Measurements from ENCODE around the gene LMNTD1. TPM values are rescaled to one million over a fixed set of nuclear protein-coding genes. Genes with fewer than 3 reads are reported as not detected.
A peak's percentile ranks its signal among the peaks of the same experiment; 100 is the strongest.

LMNTD1 gene
- total and polyA plus RNA-seq, 2 experiments from 2014 or later = not detected

DNA sequence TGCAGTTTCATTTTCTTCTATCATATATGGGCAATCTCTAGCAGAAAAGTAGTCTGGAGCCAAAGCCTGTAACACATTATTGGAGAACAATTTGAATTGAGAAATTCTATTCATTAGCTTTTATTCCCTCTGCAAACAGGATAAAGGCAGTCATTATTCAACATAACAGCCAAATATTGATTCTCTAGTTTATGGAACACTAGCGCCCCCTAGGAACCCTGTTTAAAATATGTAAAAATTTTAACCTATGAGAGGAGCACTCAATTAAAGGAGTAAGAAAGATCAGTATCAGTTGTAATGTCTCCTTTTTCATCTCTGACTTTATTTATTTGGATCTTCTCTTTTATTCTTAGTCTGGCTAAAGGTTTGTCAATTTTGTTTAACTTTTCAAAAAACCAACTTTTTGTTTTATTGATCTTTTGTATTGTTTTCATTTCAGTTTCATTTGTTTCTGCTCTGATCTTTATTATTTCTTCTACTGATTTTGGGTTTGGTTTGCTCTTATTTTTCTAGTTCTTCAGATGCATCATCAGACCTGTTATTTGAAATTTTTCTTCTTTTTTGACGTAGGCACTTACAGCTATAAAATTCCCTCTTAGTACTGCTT is 4.8 kb upstream of the LMNTD1 start:
- Histone ChIP-seq H4K20me1 (replicated peaks; ENCODE audit: insufficient read depth) (no peaks in the 10 kb centered on the region), H3F3A (replicated peaks; ENCODE audit: low read depth) (no peaks in the 10 kb centered on the region), H3K27ac (ENCODE audit: low read depth) (no peak overlapping the region), H3K4me2 (no peak overlapping the region), H3K36me3 (ENCODE audit: insufficient read depth) (no peaks in the 10 kb centered on the region), H3K4me1 (ENCODE audit: insufficient read depth) (no peaks in the 10 kb centered on the region), H2AFZ (no peak overlapping the region), H3K4me3 (no peak overlapping the region), H3K27me3 (ENCODE audit: insufficient read depth) (no peaks in the 10 kb centered on the region), H3K79me2 (replicated peaks; ENCODE audit: insufficient read depth) (no peaks in the 10 kb centered on the region), H3K9me2 (ENCODE audit: insufficient read depth) (no peaks in the 10 kb centered on the region)
- ATAC-seq (no peak), DNase-seq (ENCODE audit: low spot score) (peak; percentile 89)
- TF ChIP-seq STAT1 (IDR thresholded peaks at IDR 0.05; ENCODE audit: unreplicated experiment) (no peak), EZH2 (IDR thresholded peaks at IDR 0.05; ENCODE audit: low read depth, unreplicated experiment) (no peak), JUNB (IDR thresholded peaks at IDR 0.05; ENCODE audit: unreplicated experiment) (no peak), POLR2AphosphoS5 (IDR thresholded peaks at IDR 0.05; ENCODE audit: low read depth) (no peak)
- TF ChIP-seq, protein P1, sequence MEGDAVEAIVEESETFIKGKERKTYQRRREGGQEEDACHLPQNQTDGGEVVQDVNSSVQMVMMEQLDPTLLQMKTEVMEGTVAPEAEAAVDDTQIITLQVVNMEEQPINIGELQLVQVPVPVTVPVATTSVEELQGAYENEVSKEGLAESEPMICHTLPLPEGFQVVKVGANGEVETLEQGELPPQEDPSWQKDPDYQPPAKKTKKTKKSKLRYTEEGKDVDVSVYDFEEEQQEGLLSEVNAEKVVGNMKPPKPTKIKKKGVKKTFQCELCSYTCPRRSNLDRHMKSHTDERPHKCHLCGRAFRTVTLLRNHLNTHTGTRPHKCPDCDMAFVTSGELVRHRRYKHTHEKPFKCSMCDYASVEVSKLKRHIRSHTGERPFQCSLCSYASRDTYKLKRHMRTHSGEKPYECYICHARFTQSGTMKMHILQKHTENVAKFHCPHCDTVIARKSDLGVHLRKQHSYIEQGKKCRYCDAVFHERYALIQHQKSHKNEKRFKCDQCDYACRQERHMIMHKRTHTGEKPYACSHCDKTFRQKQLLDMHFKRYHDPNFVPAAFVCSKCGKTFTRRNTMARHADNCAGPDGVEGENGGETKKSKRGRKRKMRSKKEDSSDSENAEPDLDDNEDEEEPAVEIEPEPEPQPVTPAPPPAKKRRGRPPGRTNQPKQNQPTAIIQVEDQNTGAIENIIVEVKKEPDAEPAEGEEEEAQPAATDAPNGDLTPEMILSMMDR (conservative IDR thresholded peaks at IDR 0.05; ENCODE audit: low read depth in 2 of 2) = peak in 1 of 2 experiments; percentile 89
- TF ChIP-seq, protein P2, sequence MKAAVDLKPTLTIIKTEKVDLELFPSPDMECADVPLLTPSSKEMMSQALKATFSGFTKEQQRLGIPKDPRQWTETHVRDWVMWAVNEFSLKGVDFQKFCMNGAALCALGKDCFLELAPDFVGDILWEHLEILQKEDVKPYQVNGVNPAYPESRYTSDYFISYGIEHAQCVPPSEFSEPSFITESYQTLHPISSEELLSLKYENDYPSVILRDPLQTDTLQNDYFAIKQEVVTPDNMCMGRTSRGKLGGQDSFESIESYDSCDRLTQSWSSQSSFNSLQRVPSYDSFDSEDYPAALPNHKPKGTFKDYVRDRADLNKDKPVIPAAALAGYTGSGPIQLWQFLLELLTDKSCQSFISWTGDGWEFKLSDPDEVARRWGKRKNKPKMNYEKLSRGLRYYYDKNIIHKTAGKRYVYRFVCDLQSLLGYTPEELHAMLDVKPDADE (IDR thresholded peaks at IDR 0.05) = no peak
- TF ChIP-seq, protein P3, sequence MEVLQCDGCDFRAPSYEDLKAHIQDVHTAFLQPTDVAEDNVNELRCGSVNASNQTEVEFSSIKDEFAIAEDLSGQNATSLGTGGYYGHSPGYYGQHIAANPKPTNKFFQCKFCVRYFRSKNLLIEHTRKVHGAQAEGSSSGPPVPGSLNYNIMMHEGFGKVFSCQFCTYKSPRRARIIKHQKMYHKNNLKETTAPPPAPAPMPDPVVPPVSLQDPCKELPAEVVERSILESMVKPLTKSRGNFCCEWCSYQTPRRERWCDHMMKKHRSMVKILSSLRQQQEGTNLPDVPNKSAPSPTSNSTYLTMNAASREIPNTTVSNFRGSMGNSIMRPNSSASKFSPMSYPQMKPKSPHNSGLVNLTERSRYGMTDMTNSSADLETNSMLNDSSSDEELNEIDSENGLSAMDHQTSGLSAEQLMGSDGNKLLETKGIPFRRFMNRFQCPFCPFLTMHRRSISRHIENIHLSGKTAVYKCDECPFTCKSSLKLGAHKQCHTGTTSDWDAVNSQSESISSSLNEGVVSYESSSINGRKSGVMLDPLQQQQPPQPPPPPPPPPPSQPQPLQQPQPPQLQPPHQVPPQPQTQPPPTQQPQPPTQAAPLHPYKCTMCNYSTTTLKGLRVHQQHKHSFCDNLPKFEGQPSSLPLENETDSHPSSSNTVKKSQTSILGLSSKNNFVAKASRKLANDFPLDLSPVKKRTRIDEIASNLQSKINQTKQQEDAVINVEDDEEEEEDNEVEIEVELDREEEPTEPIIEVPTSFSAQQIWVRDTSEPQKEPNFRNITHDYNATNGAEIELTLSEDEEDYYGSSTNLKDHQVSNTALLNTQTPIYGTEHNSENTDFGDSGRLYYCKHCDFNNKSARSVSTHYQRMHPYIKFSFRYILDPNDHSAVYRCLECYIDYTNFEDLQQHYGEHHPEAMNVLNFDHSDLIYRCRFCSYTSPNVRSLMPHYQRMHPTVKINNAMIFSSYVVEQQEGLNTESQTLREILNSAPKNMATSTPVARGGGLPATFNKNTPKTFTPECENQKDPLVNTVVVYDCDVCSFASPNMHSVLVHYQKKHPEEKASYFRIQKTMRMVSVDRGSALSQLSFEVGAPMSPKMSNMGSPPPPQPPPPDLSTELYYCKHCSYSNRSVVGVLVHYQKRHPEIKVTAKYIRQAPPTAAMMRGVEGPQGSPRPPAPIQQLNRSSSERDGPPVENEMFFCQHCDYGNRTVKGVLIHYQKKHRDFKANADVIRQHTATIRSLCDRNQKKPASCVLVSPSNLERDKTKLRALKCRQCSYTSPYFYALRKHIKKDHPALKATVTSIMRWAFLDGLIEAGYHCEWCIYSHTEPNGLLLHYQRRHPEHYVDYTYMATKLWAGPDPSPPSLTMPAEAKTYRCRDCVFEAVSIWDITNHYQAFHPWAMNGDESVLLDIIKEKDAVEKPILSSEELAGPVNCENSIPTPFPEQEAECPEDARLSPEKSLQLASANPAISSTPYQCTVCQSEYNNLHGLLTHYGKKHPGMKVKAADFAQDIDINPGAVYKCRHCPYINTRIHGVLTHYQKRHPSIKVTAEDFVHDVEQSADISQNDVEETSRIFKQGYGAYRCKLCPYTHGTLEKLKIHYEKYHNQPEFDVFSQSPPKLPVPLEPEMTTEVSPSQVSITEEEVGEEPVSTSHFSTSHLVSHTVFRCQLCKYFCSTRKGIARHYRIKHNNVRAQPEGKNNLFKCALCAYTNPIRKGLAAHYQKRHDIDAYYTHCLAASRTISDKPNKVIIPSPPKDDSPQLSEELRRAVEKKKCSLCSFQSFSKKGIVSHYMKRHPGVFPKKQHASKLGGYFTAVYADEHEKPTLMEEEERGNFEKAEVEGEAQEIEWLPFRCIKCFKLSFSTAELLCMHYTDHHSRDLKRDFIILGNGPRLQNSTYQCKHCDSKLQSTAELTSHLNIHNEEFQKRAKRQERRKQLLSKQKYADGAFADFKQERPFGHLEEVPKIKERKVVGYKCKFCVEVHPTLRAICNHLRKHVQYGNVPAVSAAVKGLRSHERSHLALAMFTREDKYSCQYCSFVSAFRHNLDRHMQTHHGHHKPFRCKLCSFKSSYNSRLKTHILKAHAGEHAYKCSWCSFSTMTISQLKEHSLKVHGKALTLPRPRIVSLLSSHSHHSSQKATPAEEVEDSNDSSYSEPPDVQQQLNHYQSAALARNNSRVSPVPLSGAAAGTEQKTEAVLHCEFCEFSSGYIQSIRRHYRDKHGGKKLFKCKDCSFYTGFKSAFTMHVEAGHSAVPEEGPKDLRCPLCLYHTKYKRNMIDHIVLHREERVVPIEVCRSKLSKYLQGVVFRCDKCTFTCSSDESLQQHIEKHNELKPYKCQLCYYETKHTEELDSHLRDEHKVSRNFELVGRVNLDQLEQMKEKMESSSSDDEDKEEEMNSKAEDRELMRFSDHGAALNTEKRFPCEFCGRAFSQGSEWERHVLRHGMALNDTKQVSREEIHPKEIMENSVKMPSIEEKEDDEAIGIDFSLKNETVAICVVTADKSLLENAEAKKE (CRISPR knock-in tag; IDR thresholded peaks at IDR 0.05) = no peak
- Mint-ChIP-seq H3K4me1 (no peaks in the 10 kb centered on the region), H3K4me3 (no peak overlapping the region), H3K9me3 (peaks cover 3% of the 10 kb centered on the region; the same call in 1 of the 3 replicates), H3K36me3 (ENCODE audit: low read depth) (no peaks in the 10 kb centered on the region), H3K27ac (no peak overlapping the region), H3K27me3 (ENCODE audit: insufficient read depth, low read depth, poor library complexity) (no peaks in the 10 kb centered on the region)

Measured in GM23338 (cell line).